Smooth muscle cell of the brain vasculature (primary cell): ENCODE results near the gene NKX1-2.

Source experiments
- DNase-seq: peaks from one replicate; pipeline ENCODE4 v3.0.0-alpha.2; 2012; ENCODE audit warnings: low read depth, low spot score

Gene NKX1-2

DNA sequence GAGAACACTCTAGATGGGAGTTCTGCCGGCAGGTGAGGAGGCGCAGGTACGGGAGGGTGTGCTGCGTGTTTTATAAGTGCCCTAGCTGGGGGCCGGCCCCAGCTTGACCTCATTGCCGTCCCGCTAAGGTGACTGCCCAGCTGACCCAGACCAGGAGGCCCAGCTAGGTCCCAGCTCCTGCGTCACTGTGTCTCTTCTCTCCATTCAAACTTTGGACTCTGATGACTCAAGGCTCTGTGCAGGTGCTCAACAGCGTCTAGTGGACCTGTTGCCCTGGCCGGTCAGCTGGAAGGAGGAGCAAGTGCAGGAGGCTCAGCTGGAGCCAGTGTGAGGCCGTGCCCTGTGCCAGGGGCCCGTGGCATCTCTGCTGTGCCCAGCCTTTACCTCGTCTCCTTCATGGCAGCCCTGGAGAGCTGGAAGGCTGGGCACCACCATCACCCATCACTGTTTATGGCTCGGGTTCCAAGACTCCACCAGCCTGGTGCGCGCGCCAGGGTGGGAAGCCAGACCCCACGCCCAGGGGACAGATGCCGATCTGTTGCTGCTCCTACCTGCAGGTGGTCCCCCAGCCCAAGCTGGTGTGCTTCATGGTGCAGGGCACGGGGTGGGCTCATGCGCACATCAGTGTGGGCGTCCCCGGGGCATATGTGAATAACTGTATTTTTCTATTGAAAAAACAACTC is 26.3 kb upstream of the NKX1-2 start:
- DNase-seq = no peak

DNA sequence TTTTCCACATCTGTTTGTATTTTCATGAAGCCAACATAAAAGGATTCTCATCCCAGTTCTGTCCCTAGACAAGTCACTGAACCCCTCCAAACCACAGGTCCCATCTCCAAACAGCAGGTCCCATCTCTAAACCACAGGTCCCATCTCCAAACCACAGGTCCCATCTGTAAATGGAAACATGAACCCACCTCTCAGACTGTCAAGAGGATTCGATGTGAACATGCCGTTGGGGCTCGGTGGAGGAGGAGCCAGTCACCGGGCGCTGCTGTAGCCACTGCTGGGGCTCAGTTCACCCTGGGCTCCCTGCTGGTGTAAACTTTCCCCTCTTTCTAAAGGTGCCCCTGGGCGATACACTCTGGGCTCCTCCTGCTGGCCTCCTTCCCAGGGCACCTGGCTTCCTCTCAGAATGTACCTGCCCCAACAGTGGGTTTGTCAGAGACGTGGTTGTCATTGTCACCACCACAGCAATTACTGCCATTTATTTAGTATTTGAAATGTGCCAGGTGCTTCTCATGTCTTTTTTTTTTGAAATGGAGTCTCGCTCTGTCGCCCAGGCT is 24.8 kb upstream of the NKX1-2 start:
- no peak for DNase-seq

DNA sequence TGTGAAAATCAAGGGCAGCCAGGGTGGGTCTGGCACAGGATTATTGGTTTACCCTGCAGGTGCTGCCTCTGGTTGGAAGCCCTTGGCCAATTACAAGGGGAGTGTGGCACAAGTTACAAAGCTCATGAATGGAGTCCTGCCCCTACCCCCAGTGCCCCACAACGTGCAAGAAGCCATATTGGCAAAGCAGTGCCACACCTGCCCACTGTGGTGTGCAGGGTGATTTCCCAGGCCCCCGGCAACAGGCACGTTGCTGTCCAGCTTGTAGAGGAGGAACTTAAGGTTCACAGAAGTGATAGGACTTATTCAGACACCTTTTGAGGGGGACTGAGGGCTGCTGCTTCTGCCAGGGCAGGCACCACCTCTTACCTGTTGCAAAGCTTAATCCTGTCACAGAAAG is 23.2 kb upstream of the NKX1-2 start:
- DNase-seq = no peak

DNA sequence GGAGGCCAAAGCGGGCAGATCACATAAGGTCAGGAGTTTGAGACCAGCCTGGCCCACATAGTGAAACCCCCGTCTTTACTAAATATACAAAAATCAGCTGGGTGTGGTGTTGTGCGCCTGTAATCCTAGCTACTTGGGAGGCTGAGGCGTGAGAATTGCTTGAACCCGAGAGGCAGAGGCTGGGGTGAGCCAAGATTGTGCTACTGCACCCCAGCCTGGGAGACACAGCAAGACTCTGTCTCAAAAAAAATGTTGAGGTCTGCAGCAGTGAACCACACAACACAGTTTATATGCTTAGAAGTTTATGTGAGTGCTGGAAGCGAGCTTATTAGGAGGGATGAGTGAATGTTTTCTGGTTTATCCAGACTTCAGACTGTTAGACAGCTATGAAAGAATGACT is 22.2 kb upstream of the NKX1-2 start:
- DNase-seq = no peak

DNA sequence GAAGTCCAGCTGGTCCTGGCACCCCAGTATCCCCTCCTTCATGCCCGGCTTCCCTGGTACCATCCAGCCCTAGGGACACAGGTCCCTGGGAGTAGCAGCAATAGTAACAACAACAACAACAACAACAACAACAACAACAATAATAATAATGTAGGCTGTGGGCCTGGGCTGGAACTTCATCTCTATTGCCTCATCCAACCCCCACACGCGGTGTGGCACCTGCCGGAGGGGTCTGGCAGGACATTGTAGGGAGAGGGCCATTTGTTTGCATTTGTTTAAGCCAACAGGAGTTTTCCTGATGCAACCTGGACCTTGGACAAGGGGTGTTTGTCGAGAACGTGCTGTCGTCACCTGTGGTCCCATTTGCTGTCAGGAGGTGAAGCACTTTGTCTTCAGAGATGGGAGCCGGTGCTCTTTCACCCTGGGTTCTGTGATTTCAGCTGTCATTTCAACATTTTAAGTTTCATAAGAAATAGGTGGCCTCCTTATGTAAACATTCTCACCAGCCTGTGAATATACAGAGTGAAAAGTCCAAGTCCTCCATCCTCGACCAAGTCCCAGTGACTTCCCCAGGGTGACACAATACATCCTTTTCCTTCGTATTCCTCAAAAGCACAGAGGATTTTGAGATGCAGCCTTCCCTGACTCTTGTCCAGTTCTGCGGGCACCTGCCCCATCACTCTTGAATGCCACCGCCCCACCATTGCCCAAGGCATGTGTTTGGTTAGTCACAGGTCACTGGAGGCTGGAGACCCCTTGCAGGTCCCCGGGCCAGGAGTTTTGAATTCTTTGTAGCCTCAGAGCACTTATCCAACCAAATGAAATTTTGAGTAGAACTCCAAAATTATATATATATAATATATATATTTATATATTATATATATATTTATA is 21.0 kb upstream of the NKX1-2 start:
- DNase-seq = no peak

DNA sequence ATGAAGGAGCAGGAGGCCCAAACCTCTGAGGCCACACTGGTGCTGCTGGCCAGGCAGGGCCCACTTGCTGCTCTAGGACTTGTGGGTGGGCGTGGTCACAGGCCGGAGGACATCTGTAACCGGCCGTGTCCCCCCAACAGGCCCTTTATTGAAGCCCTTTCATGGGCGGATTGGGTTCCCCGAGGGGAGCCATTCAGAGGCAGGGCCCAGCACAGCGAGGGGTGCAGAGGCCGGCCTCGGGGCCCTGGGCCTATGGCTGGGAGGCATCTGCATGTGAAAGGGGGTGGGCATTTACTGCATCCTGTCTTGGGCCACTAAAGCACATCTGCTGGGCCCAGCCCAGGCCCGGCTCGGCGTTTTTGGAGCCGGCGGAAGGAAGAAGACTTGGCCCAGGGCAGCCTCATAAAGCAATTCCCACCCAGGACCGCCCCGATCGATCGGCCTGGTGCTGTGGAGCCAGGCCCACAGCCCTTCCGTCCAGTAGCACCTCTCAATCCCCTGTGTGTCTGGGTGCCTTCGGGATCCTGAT is 20.2 kb upstream of the NKX1-2 start:
- no peak for DNase-seq

DNA sequence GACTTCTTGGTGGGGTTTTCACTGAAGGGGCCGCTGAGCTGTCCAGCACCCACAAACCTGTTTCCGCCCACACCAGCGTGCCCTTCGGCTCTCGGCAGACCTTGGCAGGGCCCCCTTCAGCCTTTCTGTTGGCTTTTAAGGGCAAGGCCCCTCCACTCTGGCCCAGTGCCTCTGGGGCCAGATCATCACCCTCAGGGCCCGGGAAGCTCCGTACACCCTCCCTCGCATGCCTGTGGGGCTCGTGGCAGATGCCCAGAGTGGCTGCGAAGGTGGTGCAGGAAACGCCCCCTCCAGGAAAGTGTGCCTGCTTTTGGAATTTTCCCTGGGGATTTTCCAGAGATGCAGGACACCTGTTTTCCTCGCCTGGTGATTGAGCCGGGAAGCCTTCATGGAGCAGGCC is 18.8 kb upstream of the NKX1-2 start:
- DNase-seq = no peak

DNA sequence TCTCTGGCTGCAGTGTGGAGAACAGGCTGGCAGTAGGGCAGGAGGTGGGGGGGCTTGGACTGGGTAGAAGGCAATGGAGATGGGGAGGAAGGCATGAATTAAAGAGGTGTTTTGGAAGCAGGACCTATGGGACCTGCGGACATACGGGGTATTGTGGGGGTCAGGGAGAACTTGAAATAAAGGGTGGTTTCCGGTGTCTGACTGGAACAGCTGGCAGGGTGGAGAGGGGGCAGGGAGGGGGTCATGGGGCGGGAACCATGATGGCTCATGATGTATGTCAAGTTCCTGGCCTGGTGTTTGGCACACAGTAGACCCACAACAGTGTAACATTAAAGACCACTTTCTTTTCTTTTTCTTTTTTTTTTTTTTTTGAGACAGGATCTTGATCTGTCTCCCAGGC is 17.3 kb upstream of the NKX1-2 start:
- DNase-seq = no peak

DNA sequence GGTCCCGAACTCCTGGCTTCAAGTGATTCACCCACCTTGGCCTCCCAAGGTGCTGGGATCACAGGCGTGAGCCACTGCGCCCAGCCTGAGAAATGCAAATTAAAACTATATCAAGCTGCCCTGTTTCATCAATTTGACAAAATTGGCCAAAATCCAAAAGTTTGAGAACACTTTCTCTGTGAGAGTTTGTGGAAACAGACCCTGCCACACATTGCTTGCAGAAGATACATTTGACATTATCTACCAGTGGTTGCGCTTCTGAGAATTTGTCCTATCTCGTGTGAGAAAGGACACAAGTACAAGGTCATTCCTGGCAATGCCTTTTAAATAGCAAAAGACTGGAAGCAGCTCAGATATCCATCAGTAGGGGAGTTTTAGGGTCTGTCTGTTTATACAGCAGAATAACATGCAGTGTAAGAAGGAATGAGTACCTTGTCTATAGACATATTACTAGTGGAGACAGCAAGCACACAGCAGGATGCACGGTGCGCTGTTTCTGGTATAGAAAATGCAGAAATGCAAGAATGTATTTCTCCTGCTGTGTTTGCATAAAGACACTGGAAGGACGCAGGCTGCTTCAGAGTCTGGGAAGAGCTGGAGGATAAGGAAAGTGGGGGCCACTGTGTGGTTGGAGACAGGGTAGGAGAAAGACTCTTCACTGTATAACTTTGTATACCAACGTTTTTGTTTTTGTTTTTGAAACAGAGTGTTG is 16.1 kb upstream of the NKX1-2 start:
- DNase-seq = no peak

DNA sequence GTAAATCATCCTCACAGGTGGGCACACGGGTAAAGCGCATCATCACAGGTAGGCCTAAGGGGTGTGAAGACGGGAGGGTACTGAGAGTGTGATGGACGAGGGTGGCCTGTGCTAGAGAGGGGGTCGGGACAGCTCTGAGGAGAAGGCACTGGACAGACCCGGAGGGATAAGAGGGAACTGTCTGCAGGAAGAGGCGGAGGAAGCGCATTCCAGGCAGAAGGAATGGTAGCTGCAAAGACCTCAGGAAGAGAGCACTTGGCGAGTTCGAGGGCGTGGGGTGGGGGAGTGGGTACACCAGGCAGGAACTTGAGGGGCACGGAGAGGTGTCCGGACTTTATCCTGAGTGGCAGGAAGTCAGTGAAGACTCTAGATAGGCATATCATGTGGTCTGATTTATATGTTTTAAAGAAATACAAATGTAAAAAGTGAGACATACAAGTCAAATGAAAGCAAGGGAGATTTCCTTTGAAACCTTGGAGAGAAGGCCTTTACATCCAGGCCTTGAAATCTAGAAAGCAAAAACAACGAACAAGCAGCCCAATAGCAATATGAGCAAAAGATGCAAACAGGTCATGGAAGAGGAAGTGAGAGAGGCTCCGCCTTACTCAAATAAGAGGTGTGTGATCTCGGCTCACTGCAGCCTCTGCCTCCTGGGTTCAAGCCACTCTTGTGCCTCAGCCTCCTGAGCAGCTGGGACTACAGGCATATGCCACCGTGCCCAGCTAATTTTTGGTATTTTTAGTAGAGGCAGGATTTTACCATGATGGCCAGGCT is 15.4 kb upstream of the NKX1-2 start:
- no peak for DNase-seq

DNA sequence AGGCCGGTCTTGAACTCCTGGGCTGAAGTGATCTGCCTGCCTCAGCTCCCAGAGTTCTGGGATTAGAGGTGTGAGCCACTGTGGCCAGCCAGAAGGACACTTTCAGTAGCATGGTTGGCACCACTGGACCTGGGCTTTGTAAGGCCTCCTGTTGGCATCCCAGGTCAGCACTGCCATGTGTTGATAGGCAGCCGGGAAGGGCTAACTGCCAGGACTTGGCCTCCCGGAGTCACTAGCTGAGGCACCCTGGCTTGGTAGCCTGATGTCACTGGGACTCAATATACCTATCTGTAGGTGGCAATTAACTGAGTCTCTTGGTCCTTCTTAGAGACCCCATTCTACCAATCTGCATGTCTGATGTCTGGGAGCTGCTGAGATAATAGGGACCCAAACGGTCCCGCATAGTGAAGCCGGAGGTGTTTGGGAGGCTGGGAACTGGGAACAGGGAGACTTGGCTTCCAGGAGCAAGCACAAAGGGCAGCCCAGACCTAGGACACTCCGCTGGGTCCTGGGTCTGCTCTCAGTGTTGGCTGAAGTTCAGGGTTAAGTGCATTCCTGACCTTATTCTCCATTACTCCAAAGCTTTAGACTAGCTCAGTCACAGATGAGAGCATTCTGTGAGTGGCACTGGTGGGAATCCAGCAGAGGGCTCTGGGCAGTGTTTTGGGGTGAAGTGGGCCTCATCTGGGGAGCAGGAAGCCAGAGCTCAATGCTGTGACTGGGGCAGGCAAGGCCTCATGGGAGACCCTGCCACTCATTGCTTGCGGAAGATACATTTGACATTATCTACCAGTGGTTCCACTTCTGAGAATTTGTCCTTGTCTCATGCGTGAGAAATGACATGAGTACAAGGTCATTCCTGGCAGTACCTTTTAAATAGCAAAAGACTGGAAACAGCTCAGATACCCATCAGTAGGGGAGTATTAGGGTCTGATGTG is 14.5 kb upstream of the NKX1-2 start:
- no peak for DNase-seq

DNA sequence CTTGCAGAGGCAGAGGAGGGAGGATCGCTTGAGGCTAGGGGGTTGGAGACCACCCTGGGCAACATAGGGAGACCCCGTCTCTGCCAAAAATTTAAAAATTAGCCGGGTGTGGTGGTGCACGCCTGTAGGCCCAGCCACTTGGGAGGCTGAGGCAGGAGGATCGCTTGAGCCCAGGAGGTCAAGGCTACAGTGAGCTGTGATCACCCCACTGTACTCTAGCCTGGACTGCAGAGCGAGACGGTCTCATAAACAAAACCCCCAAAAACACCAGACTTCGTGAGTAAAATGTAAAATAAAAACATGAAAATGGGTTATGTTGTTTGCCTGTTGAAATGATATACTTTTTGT is 12.5 kb upstream of the NKX1-2 start:
- no peak for DNase-seq

DNA sequence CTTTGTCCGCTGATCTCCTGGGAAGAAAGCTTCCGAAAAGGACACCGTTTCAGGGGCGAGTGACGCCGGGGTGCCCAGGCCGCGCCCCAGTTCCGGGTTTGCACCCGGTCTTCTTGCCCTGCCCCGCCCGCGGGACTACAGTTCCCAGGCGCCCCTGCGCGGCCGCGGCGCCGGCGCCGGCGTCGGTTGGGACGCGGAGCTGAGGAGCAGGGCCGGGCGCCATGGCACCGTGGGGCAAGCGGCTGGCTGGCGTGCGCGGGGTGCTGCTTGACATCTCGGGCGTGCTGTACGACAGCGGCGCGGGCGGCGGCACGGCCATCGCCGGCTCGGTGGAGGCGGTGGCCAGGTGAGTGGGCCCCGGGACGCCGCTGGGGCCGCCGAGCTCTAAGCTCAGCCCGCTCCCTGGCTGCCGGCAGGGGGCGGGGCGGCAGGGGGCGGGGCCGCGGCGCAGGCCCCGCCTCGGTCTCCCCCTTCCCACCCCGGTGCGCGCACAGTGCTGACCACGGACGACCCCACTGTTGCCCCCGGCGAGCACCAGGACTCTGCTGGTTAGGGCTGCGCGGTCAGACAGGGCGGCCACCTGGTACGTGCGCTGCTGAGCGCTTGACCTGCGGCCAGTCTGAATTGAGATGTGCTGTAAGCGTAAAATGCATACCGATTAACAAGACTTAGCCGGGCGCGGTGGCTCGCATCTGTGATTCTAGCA is 12.0 kb upstream of the NKX1-2 start, which contains the start of gene LHPP:
LHPP (plus strand) TSS at position 182 of the 706 bp plus-strand sequence; CDS start at position 222, 40 bp downstream.
- peak; percentile 35 for DNase-seq

DNA sequence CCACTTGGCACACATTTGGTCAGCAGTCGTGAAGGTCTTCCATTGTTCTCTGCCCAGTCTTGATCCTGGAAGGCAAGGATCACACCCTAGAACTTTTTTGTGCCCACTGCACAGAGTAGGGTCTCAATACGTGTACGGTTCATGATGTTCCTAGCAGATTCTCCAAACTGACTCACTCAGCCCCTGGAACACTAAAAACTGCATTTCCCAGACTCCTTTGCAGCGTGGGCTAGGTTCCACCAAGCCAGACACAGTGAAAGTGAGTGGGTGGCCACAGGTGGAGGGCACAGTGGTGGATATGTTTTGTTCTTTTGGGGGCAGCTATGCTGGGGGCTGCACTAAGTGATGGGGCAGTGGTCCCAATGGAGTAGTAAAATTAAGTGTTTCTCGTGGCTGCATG is 10.3 kb upstream of the NKX1-2 start:
- no peak for DNase-seq

DNA sequence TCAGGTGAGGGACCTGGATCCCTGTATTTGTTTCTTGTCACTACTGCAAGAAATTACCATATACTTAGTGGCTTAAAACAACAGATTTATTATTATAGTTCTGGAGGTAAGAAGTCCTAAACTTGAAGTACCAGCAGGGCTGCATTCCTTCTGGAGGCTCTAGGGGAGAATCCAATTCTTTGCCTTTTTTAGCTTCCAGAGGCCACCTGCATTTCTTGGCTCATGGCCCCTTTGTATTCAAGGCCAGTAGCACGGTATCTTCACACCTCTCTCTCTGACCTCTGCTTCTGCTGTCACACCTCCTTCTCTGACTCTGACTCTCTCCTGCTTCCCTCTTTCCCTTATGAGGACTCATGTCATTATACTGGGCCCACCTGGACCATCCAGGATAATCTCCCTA is 9.6 kb upstream of the NKX1-2 start:
- no peak for DNase-seq

DNA sequence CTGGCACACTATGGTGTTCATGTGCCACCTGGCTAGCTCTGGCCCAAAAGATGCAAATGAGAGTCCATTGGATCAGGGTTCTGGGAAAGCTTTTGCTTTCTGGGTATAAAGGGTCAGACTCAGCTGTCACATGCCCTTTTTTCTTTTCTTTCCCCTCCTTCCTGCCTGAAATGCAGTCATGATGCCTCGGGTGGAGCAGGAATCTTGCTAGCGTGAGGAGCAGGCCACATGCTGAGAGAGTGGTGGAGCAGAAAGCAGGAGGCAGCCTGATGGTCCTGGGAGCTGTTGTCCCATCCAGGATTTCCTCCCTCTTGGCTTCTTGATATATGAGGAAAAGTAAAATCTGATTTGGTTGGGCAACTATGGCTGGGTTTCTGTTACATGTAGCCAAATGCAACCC is 9.1 kb upstream of the NKX1-2 start:
- no peak for DNase-seq

DNA sequence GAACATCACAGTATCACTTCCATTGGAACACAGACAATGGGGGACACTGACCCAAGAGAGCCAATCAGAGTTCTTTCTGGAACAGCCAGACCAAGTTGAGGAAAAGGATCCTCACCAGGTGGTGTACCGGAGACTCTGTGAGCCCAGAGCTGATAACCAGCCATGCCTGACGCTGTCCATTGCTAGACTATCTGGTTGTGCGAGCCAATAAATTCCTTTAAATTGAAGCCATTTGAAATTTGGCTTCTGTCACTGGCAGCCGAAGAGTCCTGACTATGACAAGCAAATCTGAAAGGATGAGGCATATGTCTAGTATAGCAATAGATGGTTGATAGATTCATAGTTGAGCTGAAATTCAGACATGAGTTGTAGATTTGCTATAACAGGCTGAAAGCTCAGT is 8.6 kb upstream of the NKX1-2 start:
- no peak for DNase-seq

DNA sequence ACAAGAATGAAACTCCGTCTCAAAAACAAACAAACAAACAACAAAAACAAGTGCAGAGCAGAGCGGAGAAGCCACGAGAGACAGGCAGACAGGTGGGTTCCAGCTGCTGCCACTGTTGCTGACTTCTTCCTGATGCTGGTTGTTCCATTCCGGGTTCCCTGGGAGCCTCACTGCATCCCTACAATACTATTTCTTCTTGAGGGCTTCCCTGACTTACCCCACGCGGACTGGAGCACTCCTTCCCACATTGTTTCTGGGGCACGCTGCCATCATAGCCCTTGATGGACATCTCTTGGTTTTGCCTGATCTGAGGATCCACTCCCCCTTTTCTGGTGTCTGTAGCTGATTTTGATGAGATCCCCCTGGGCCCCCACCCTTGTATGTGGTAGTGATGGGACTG is 5.6 kb upstream of the NKX1-2 start:
- no peak for DNase-seq

DNA sequence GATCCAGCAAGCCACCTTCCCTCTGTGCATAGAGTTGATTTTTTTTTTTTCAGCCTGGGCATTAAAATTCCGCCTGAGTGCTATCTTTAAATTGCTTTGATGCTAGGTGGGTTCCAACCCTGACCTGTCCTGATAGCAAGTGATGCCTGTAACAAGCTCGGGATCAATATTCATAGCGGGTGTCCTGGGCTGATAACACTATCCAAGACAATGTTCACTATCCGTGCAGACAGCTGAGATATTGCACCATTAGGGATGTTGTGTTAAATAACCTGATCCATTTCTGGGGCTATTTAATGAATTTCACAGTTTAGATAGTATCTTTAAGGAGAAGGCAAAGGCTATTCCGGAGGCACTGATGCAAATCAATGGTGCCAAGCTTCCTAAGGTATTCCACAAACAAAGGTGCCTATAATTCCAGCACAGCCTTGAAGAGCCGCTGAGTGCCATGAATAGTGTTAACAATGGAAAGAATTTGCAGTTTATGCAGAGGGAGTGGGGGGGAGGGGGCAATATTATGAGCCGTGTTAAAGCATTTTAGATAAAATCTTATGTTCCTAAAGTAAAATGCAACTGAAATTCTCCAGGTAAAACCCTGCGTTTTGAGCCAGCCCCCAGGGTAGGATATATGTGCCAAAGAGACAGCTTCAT is 4.2 kb upstream of the NKX1-2 start:
- no peak for DNase-seq
